ENCODE results near the gene MTCL1. TPM values are rescaled to one million over a fixed set of nuclear protein-coding genes. Genes with fewer than 3 reads are reported as not detected.

Gene MTCL1
- total and polyA plus RNA-seq, 4 donors: 0.65 to 5.4 (median 1.4) TPM

GRCh38 chr18:8854550-8854949, 149.2 kb downstream of the MTCL1 start:
- DNase-seq (ENCODE audit: low spot score): no peak
- H3K36me3 ChIP-seq (ENCODE audit: control insufficient read depth in 4 of 4, insufficient read depth in 3 of 4, low read depth in 1 of 4, low read length in 3 of 4): no peaks in the 10 kb centered on the region
- H3K9me3 ChIP-seq (ENCODE audit: control insufficient read depth in 4 of 4, low read length in 3 of 4): no peaks in the 10 kb centered on the region
- WGBS: 59% methylated on average over 4 of the region's 4 CpGs
- no peak overlapping the region for H3K9ac ChIP-seq (ENCODE audit: low read depth in 1 of 2, low read length in 2 of 2)
- H3K4me3 ChIP-seq (ENCODE audit: low read depth in 1 of 3, low read length in 3 of 3): no peak overlapping the region
- TF ChIP-seq, protein P1, sequence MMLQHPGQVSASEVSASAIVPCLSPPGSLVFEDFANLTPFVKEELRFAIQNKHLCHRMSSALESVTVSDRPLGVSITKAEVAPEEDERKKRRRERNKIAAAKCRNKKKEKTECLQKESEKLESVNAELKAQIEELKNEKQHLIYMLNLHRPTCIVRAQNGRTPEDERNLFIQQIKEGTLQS (IDR thresholded peaks at IDR 0.05): no peak
- TF ChIP-seq TAF1 (conservative IDR thresholded peaks at IDR 0.05) (no peak), REST (IDR thresholded peaks at IDR 0.05) (no peak), YY1 (IDR thresholded peaks at IDR 0.05) (no peak), HNF4A (conservative IDR thresholded peaks at IDR 0.05) (no peak), CTCF (IDR thresholded peaks at IDR 0.05; ENCODE audit: low read depth, low read length, missing input control) (no peak), HNF4G (IDR thresholded peaks at IDR 0.05) (no peak), SP1 (IDR thresholded peaks at IDR 0.05) (no peak), EGR1 (IDR thresholded peaks at IDR 0.05; ENCODE audit: low read depth in 2 of 2) (no peak), FOXA1 (IDR thresholded peaks at IDR 0.05) (no peak), RXRA (IDR thresholded peaks at IDR 0.05) (no peak), JUND (IDR thresholded peaks at IDR 0.05) (no peak), FOXA2 (IDR thresholded peaks at IDR 0.05) (no peak), GABPA (IDR thresholded peaks at IDR 0.05 in 1 of 2, conservative IDR thresholded peaks at IDR 0.05 in 1 of 2) (no peak), RAD21 (IDR thresholded peaks at IDR 0.05) (no peak), NR2F2 (IDR thresholded peaks at IDR 0.05) (no peak), MAX (IDR thresholded peaks at IDR 0.05) (no peak)
- TF ChIP-seq, protein P2, sequence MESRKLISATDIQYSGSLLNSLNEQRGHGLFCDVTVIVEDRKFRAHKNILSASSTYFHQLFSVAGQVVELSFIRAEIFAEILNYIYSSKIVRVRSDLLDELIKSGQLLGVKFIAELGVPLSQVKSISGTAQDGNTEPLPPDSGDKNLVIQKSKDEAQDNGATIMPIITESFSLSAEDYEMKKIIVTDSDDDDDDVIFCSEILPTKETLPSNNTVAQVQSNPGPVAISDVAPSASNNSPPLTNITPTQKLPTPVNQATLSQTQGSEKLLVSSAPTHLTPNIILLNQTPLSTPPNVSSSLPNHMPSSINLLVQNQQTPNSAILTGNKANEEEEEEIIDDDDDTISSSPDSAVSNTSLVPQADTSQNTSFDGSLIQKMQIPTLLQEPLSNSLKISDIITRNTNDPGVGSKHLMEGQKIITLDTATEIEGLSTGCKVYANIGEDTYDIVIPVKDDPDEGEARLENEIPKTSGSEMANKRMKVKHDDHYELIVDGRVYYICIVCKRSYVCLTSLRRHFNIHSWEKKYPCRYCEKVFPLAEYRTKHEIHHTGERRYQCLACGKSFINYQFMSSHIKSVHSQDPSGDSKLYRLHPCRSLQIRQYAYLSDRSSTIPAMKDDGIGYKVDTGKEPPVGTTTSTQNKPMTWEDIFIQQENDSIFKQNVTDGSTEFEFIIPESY (IDR thresholded peaks at IDR 0.05): no peak
- H3K4me1 ChIP-seq (ENCODE audit: control insufficient read depth in 4 of 4, insufficient read depth in 4 of 4, low read length in 3 of 4): no peaks in the 10 kb centered on the region
- H3K27ac ChIP-seq (ENCODE audit: low read depth in 1 of 2, low read length in 2 of 2): no peak overlapping the region
- no peaks in the 10 kb centered on the region for H3K27me3 ChIP-seq (ENCODE audit: control insufficient read depth in 4 of 4, insufficient read depth in 4 of 4, low read length in 3 of 4)
